H1 (cell line): ENCODE measurements around the gene GNG12. TPM values are rescaled to one million over a fixed set of nuclear protein-coding genes. Genes with fewer than 3 reads are reported as not detected.

ENCODE experiments used
- CTCF ChIA-PET: fragments of 300-600 bp; sonication (Branson Sonifier 250); formaldehyde crosslinking; loops from one replicate; lab custom pipeline; 2021; ENCODE audit not compliant: partially characterized antibody; lab: Charles Lee
- POLR2A ChIA-PET: fragments of 300-600 bp; sonication (Branson Sonifier 250); formaldehyde crosslinking; loops from one replicate; lab custom pipeline; 2021; ENCODE audit warnings: inconsistent platforms; ENCODE audit not compliant: partially characterized antibody; lab: Charles Lee
- DNase-seq, 2 experiments: peaks; one replicate each; pipeline versions ENCODE4 v3.0.0 to v3.0.0-alpha.2; 2010 to 2022; ENCODE audit warnings: low spot score in 2 of 2, low read depth in 1 of 2, mixed read lengths in 1 of 2
- FAIRE-seq: peaks from 2 replicates; lab custom pipeline; 2011; peaks lifted over from hg19 to GRCh38; lab: Jason Lieb, UNC
- H2AFZ ChIP-seq: 2 replicates; pipeline ENCODE4 v1.8.1; 2012; ENCODE audit warnings: low read length, inconsistent platforms
- H2AK5ac ChIP-seq: 2 replicates; pipeline ENCODE4 v1.6.1; 2013; ENCODE audit warnings: low read depth, low read length
- H2BK120ac ChIP-seq: replicated peaks from 2 replicates; pipeline ENCODE3; 2013; ENCODE audit warnings: low read depth, low read length, inconsistent platforms
- H2BK12ac ChIP-seq: 2 replicates; pipeline ENCODE4 v1.6.1; 2013; ENCODE audit warnings: low read depth, low read length
- H2BK15ac ChIP-seq: 2 replicates; pipeline ENCODE4 v1.6.1; 2013; ENCODE audit warnings: low read length
- H2BK20ac ChIP-seq: 2 replicates; pipeline ENCODE4 v1.6.1; 2013; ENCODE audit warnings: low read length
- H2BK5ac ChIP-seq: 2 replicates; pipeline ENCODE4 v1.6.1; 2013; ENCODE audit warnings: low read depth, low read length
- H3K14ac ChIP-seq: 2 replicates; pipeline ENCODE4 v1.6.1; 2013; ENCODE audit warnings: inconsistent platforms; ENCODE audit not compliant: insufficient read length
- H3K18ac ChIP-seq: 2 replicates; pipeline ENCODE4 v1.6.1; 2013; ENCODE audit warnings: low read length; ENCODE audit errors: extremely low read depth
- H3K23ac ChIP-seq: 2 replicates; pipeline ENCODE4 v1.6.1; 2013; ENCODE audit warnings: inconsistent platforms; ENCODE audit not compliant: insufficient read length
- H3K23me2 ChIP-seq: 2 replicates; pipeline ENCODE4 v1.6.1; 2013; ENCODE audit warnings: low read depth, low read length
- H3K27ac ChIP-seq: 2 replicates; pipeline ENCODE4 v1.6.1; 2011; ENCODE audit warnings: low read depth, low read length, inconsistent platforms
- H3K27me3 ChIP-seq, 4 experiments: replicated peaks in 1 of 4; 1 replicate in 1 of 4; 2 replicates in 3 of 4; pipeline versions ENCODE4 v1.6.1 to v1.8.1; 2011 to 2013; ENCODE audit warnings: low read length in 3 of 4, mild to moderate bottlenecking in 3 of 4, inconsistent platforms in 2 of 4, mixed read lengths in 2 of 4, moderate library complexity in 1 of 4; ENCODE audit not compliant: control insufficient read depth in 3 of 4, insufficient read depth in 3 of 4; ENCODE audit errors: extremely low read depth in 1 of 4
- H3K36me3 ChIP-seq, 4 experiments: 2 replicates each; pipeline versions ENCODE4 v1.6.1 to v1.8.1; 2011 to 2013; ENCODE audit warnings: mild to moderate bottlenecking in 4 of 4, low read length in 3 of 4, moderate library complexity in 2 of 4, control low read depth in 1 of 4, inconsistent platforms in 1 of 4; ENCODE audit not compliant: insufficient read depth in 4 of 4, control insufficient read depth in 2 of 4
- H3K4ac ChIP-seq: replicated peaks from 2 replicates; pipeline ENCODE3; 2013; ENCODE audit warnings: low read length, low read depth, mixed read lengths, inconsistent platforms; ENCODE audit not compliant: insufficient read length
- H3K4me1 ChIP-seq, 4 experiments: replicated peaks in 1 of 4; 1 replicate in 1 of 4; 2 replicates in 3 of 4; pipeline versions ENCODE4 v1.6.1 to v1.8.1; 2011 to 2013; ENCODE audit warnings: low read length in 3 of 4, inconsistent platforms in 2 of 4, mixed read lengths in 1 of 4; ENCODE audit not compliant: insufficient read depth in 4 of 4, control insufficient read depth in 3 of 4
- H3K4me2 ChIP-seq, 2 experiments: 2 replicates each; pipeline versions ENCODE4 v1.6.1 to v1.8.1; 2011 to 2013; ENCODE audit warnings: low read depth in 2 of 2, low read length in 2 of 2, control low read depth in 1 of 2, inconsistent platforms in 1 of 2, mild to moderate bottlenecking in 1 of 2; ENCODE audit not compliant: insufficient read depth in 1 of 2
- H3K4me3 ChIP-seq, 4 experiments: fragments of 200-600, 300-600 bp in 1 of 4; sonication (generic), shearing (Covaris generic), sonication (Bioruptor Twin) in 1 of 4; 2 replicates each; pipeline versions ENCODE4 v1.5.1 to v1.8.1; 2011 to 2016; ENCODE audit warnings: low read length in 4 of 4, low read depth in 3 of 4, control low read depth in 2 of 4, inconsistent platforms in 2 of 4, mild to moderate bottlenecking in 2 of 4, mixed read lengths in 1 of 4, moderate library complexity in 1 of 4; ENCODE audit not compliant: insufficient read depth in 2 of 4; ENCODE audit errors: extremely low read depth in 1 of 4
- H3K56ac ChIP-seq: replicated peaks from 2 replicates; pipeline ENCODE3; 2013; ENCODE audit warnings: low read depth, mild to moderate bottlenecking, mixed read lengths, low read length, inconsistent platforms; ENCODE audit not compliant: insufficient read length
- H3K79me1 ChIP-seq: 2 replicates; pipeline ENCODE4 v1.6.1; 2013; ENCODE audit warnings: low read depth, low read length, control low read depth
- H3K79me2 ChIP-seq, 2 experiments: 2 replicates each; pipeline versions ENCODE4 v1.6.1 to v1.8.1; 2012 to 2013; ENCODE audit warnings: low read length in 2 of 2, mild to moderate bottlenecking in 2 of 2, inconsistent platforms in 1 of 2; ENCODE audit not compliant: insufficient read depth in 2 of 2, control insufficient read depth in 1 of 2
- H3K9ac ChIP-seq, 4 experiments: replicated peaks in 1 of 4; 1 replicate in 1 of 4; 2 replicates in 3 of 4; pipeline versions ENCODE4 v1.6.1 to v1.8.1; 2011 to 2013; ENCODE audit warnings: low read depth in 3 of 4, low read length in 3 of 4, control low read depth in 2 of 4, mild to moderate bottlenecking in 2 of 4, moderate library complexity in 2 of 4, inconsistent platforms in 1 of 4; ENCODE audit errors: extremely low read depth in 1 of 4
- H3K9me3 ChIP-seq, 2 experiments: 2 replicates each; pipeline versions ENCODE4 v1.6.1 to v1.8.1; 2012 to 2013; ENCODE audit warnings: mild to moderate bottlenecking in 2 of 2, moderate library complexity in 2 of 2, control low read depth in 1 of 2, inconsistent platforms in 1 of 2, low read depth in 1 of 2, low read length in 1 of 2, mixed read lengths in 1 of 2; ENCODE audit not compliant: insufficient read depth in 2 of 2
- H4K20me1 ChIP-seq, 2 experiments: replicated peaks in 1 of 2; 2 replicates each; pipeline versions ENCODE3 to v1.8.1; 2011 to 2013; ENCODE audit warnings: inconsistent platforms in 2 of 2, low read length in 2 of 2, mild to moderate bottlenecking in 1 of 2; ENCODE audit not compliant: insufficient read depth in 2 of 2, control insufficient read depth in 1 of 2
- H4K5ac ChIP-seq: 2 replicates; pipeline ENCODE4 v1.6.1; 2013; ENCODE audit warnings: low read length, low read depth, mixed read lengths, inconsistent platforms; ENCODE audit not compliant: insufficient read length
- H4K8ac ChIP-seq: 2 replicates; pipeline ENCODE4 v1.8.0; 2013; ENCODE audit warnings: mild to moderate bottlenecking, moderate library complexity, low read length, inconsistent platforms; ENCODE audit not compliant: insufficient read depth; ENCODE audit errors: extremely low read depth
- H4K91ac ChIP-seq: replicated peaks from 2 replicates; pipeline ENCODE3; 2013; ENCODE audit warnings: low read length, mixed read lengths, inconsistent platforms; ENCODE audit not compliant: insufficient read length
- CBX5 ChIP-seq: fragments of 300-800, 300-1000 bp; sonication (generic); IDR thresholded peaks from 2 replicates; pipeline ENCODE4 v1.7.1; 2016; ENCODE audit warnings: antibody characterized with exemption, low read length, low read depth
- CREB1 ChIP-seq: IDR thresholded peaks from 2 replicates; pipeline ENCODE4 v1.6.1; 2012; ENCODE audit warnings: inconsistent platforms
- EP300 ChIP-seq, 2 experiments: IDR thresholded peaks; 1 replicate in 1 of 2; 2 replicates in 1 of 2; pipeline ENCODE4 v1.6.1; 2011 to 2012; ENCODE audit warnings: low read depth in 2 of 2, low read length in 2 of 2, mild to moderate bottlenecking in 2 of 2, borderline replicate concordance in 1 of 2, inconsistent platforms in 1 of 2, moderate library complexity in 1 of 2
- KDM1A ChIP-seq: fragments of 200-600, 300-600 bp; sonication (generic); IDR thresholded peaks from 2 replicates; pipeline ENCODE4 v1.7.1; 2016; ENCODE audit warnings: mild to moderate bottlenecking, low read length, borderline replicate concordance
- RFX5 ChIP-seq: IDR thresholded peaks from 2 replicates; pipeline ENCODE4 v1.6.1; 2011; ENCODE audit warnings: low read depth, low read length, improper control_type of control experiment, borderline replicate concordance
- SIN3A ChIP-seq, 2 experiments: IDR thresholded peaks in 1 of 2; conservative IDR thresholded peaks in 1 of 2; 2 replicates each; pipeline ENCODE4 v1.6.1; 2011 to 2012; ENCODE audit warnings: low read length in 2 of 2, improper control_type of control experiment in 1 of 2, low read depth in 1 of 2, mild to moderate bottlenecking in 1 of 2
- SIX5 ChIP-seq: IDR thresholded peaks from 2 replicates; pipeline ENCODE4 v1.6.1; 2011; ENCODE audit warnings: mild to moderate bottlenecking, low read depth, low read length
- SP4 ChIP-seq: IDR thresholded peaks from 2 replicates; pipeline ENCODE4 v1.6.1; 2012; ENCODE audit warnings: low read length, inconsistent platforms
- TAF1 ChIP-seq: IDR thresholded peaks from 2 replicates; pipeline ENCODE4 v1.6.1; 2011; ENCODE audit warnings: mild to moderate bottlenecking, low read depth, low read length
- TAF7 ChIP-seq: optimal IDR thresholded peaks from 2 replicates; pipeline ENCODE3; 2011; ENCODE audit warnings: low read depth, mild to moderate bottlenecking, inconsistent platforms, low read length, moderate library complexity, borderline replicate concordance
- TEAD4 ChIP-seq: IDR thresholded peaks from 2 replicates; pipeline ENCODE4 v1.6.1; 2012; ENCODE audit warnings: low read depth, low read length, inconsistent platforms, mixed read lengths
- polyA plus RNA-seq, 7 experiments: library from polyadenylated mRNA; depleted of rRNA in 3 of 7; stranded (reverse) in 5 of 7; unstranded in 2 of 7; fragments of >200 nt in 5 of 7; fragments of 200-250 nt in 2 of 7; gene quantifications; 1 replicate in 5 of 7; 2 replicates in 1 of 7; 4 replicates in 1 of 7; pipeline versions ENCODE4 v1.2.1 to v1.2.3, GENCODE V29; 2011 to 2013; ENCODE audit warnings: missing spikeins in 2 of 7, mixed read lengths in 2 of 7
- total RNA-seq: library from RNA; stranded (reverse); fragmentation: NEBNext Ultra II Directional; extraction: Animal tissue kit (Norgen Biotek cat#: 25700); gene quantifications from 2 replicates; pipeline ENCODE4 v1.2.1, GENCODE V29; 2021
- TF ChIP-seq, protein P1 (sequence below): IDR thresholded peaks from 2 replicates; pipeline ENCODE4 v1.6.1; 2012; ENCODE audit warnings: low read length, inconsistent platforms
- TF ChIP-seq, protein P2 (sequence below): IDR thresholded peaks from 2 replicates; pipeline ENCODE4 v1.6.1; 2011; ENCODE audit warnings: low read depth, mild to moderate bottlenecking, low read length; ENCODE audit not compliant: insufficient read depth

The GNG12 gene
- total and polyA plus RNA-seq, 2 of the 8 experiments (the other 6 are each of a cell fraction or from before 2014, with no cell fraction given) = 11.4 to 35.8 TPM

DNA sequence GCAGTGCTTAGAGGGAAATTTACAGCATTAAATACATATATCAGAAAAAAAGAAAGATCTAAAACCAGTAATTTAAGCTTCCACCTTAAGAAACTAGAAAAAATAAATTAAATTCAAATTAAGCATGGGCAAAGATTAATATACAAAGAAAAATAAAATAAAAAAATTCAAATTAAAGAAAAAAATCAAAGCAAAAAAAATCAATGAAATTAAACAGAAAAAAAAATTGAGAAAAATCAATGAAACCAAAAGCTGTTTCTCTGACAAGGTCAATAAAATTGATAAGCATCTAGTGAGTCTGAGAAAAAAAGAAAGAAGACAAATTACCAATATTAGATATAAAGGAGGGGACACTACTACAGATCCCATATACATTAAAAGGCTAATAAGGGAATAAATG is 26.0 kb downstream of the GNG12 start:
- no peaks in the 10 kb centered on the region for H3K79me1 ChIP-seq
- FAIRE-seq (no peak), DNase-seq (no peak)
- no peak overlapping the region for H2BK120ac ChIP-seq
- no peak overlapping the region for H3K27ac ChIP-seq
- H3K4me2 ChIP-seq = no peak overlapping the region
- peaks cover 0 to 2% of the 10 kb centered on the region in 2 experiments for H4K20me1 ChIP-seq
- H3K14ac ChIP-seq = no peak overlapping the region
- H3K9me3 ChIP-seq = no peaks in the 10 kb centered on the region
- no peaks in the 10 kb centered on the region for H3K23me2 ChIP-seq
- no peak overlapping the region for H2BK12ac ChIP-seq
- no peak overlapping the region for H2AFZ ChIP-seq
- H4K91ac ChIP-seq = no peak overlapping the region
- H4K5ac ChIP-seq = no peak overlapping the region
- peaks cover 0 to 3% (median 0%) of the 10 kb centered on the region in 4 experiments; a peak in 2 of 7 replicates for H3K4me1 ChIP-seq
- H3K23ac ChIP-seq = no peak overlapping the region
- no peak overlapping the region for H2BK20ac ChIP-seq
- H2BK5ac ChIP-seq = no peak overlapping the region
- H2AK5ac ChIP-seq = no peak overlapping the region
- POLR2A ChIA-PET = no interaction called here
- no peak overlapping the region for H3K4ac ChIP-seq
- H2BK15ac ChIP-seq = no peak overlapping the region
- CTCF ChIA-PET = interaction anchor here (0.6 to 1.7 kb wide), 4 partner anchors 41 to 61 kb away, joined by 4 to 7 read pairs (median 4); no protein-coding TSS in a partner anchor
- no peak overlapping the region for H3K4me3 ChIP-seq
- H3K18ac ChIP-seq = no peak overlapping the region
- H3K27me3 ChIP-seq = no peaks in the 10 kb centered on the region
- no peak overlapping the region for H3K56ac ChIP-seq
- no peak overlapping the region for H3K9ac ChIP-seq
- peaks cover 0 to 7% of the 10 kb centered on the region in 2 experiments; a peak in 1 of 4 replicates for H3K79me2 ChIP-seq
- H4K8ac ChIP-seq = no peak overlapping the region
- no peaks in the 10 kb centered on the region for H3K36me3 ChIP-seq
- TF ChIP-seq CBX5 = no peak
- no peak for TF ChIP-seq TAF7
- TF ChIP-seq CREB1 = no peak
- no peak for TF ChIP-seq TAF1
- TF ChIP-seq EP300 (IDR thresholded peaks at IDR 0.05; ENCODE audit: borderline replicate concordance in 1 of 2, low read depth in 2 of 2, low read length in 2 of 2) = no peak
- no peak for TF ChIP-seq TEAD4
- TF ChIP-seq SP4 = no peak
- no peak for TF ChIP-seq SIN3A (conservative IDR thresholded peaks at IDR 0.05 in 1 of 2, IDR thresholded peaks at IDR 0.05 in 1 of 2; ENCODE audit: low read depth in 1 of 2, low read length in 2 of 2)
- no peak for TF ChIP-seq KDM1A
- TF ChIP-seq, protein P1, sequence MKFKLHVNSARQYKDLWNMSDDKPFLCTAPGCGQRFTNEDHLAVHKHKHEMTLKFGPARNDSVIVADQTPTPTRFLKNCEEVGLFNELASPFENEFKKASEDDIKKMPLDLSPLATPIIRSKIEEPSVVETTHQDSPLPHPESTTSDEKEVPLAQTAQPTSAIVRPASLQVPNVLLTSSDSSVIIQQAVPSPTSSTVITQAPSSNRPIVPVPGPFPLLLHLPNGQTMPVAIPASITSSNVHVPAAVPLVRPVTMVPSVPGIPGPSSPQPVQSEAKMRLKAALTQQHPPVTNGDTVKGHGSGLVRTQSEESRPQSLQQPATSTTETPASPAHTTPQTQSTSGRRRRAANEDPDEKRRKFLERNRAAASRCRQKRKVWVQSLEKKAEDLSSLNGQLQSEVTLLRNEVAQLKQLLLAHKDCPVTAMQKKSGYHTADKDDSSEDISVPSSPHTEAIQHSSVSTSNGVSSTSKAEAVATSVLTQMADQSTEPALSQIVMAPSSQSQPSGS = no peak
- no peak for TF ChIP-seq SIX5
- TF ChIP-seq RFX5 = no peak
- TF ChIP-seq, protein P2, sequence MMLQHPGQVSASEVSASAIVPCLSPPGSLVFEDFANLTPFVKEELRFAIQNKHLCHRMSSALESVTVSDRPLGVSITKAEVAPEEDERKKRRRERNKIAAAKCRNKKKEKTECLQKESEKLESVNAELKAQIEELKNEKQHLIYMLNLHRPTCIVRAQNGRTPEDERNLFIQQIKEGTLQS = no peak
